Measurements from ENCODE around the gene SYNGAP1.

The SYNGAP1 gene

GRCh38 chr6:33412140-33413009, 7.5 kb upstream of the SYNGAP1 start:
- in situ Hi-C loops (cut with MboI; ENCODE audit: low pct_unique_long_range_greater_than_20kb, low sequenced_read_pairs, unreplicated experiment): no loop called here
- TF ChIP-seq CTCF (IDR thresholded peaks at IDR 0.05; ENCODE audit: extremely low read depth, insufficient read depth, missing control alignments): no peak
- no peak for DNase-seq (ENCODE audit: low spot score)

GRCh38 chr6:33413241-33414120, 6.4 kb upstream of the SYNGAP1 start:
- no peak for TF ChIP-seq CTCF (IDR thresholded peaks at IDR 0.05; ENCODE audit: extremely low read depth, insufficient read depth, missing control alignments)
- in situ Hi-C loops (cut with MboI; ENCODE audit: low pct_unique_long_range_greater_than_20kb, low sequenced_read_pairs, unreplicated experiment): no loop called here
- no peak for DNase-seq (ENCODE audit: low spot score)

GRCh38 chr6:33414592-33415271, 5.1 kb upstream of the SYNGAP1 start:
- TF ChIP-seq CTCF (IDR thresholded peaks at IDR 0.05; ENCODE audit: extremely low read depth, insufficient read depth, missing control alignments): peak; percentile 40
- in situ Hi-C loops (cut with MboI; ENCODE audit: low pct_unique_long_range_greater_than_20kb, low sequenced_read_pairs, unreplicated experiment): no loop called here
- DNase-seq (ENCODE audit: low spot score): no peak

- TF ChIP-seq CTCF (IDR thresholded peaks at IDR 0.05; ENCODE audit: extremely low read depth, insufficient read depth, missing control alignments): no peak
- in situ Hi-C loops (cut with MboI; ENCODE audit: low pct_unique_long_range_greater_than_20kb, low sequenced_read_pairs, unreplicated experiment): no loop called here
- DNase-seq (ENCODE audit: low spot score): no peak
Measured at GRCh38 chr6:33415831-33416230, 4.0 kb upstream of the SYNGAP1 start.

- in situ Hi-C loops (cut with MboI; ENCODE audit: low pct_unique_long_range_greater_than_20kb, low sequenced_read_pairs, unreplicated experiment): no loop called here
- TF ChIP-seq CTCF (IDR thresholded peaks at IDR 0.05; ENCODE audit: extremely low read depth, insufficient read depth, missing control alignments): no peak
- peak; percentile 66 for DNase-seq (ENCODE audit: low spot score)
Measured at GRCh38 chr6:33416386-33417127, 3.3 kb upstream of the SYNGAP1 start.

All from GM13977 (cell line).